ENCODE measurements around the gene LSAMP. TPM values are rescaled to one million over a fixed set of nuclear protein-coding genes. Genes with fewer than 3 reads are reported as not detected.

The LSAMP gene
- total RNA-seq, 1 donor from 2014 or later: 3.9 TPM

DNA sequence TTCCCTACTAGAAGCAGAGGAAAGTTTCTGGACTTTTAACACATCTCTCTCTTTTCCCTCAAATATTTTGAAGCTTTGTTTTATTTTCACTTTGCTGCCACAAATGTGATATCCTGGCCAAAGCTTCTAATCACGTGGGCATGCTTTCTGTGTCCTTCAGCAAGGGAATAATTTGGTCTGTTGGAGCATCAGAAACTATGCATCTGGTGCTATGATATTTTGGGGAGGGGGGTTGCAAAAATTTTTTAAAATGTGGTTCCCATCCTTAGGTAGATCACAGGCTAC, 567.7 kb downstream of the LSAMP start:
- intact Hi-C loops (cut with DNase I): no loop called here
- H3K4me3 ChIP-seq: peak overlapping the region; percentile 9 to 29
- no peak for DNase-seq (ENCODE audit: extremely low spot score in 2 of 2)
- TF ChIP-seq CTCF (IDR thresholded peaks at IDR 0.05) (no peak), POLR2A (IDR thresholded peaks at IDR 0.05) (no peak), POLR2AphosphoS5 (IDR thresholded peaks at IDR 0.05; ENCODE audit: insufficient read depth in 1 of 2, low read depth in 1 of 2) (no peak)
- H3K27ac ChIP-seq: no peak overlapping the region
- H3K27me3 ChIP-seq: no peaks in the 10 kb centered on the region
- no peaks in the 10 kb centered on the region for H3K36me3 ChIP-seq
- no peaks in the 10 kb centered on the region for H3K4me1 ChIP-seq
- H3K9me3 ChIP-seq: no peaks in the 10 kb centered on the region

GRCh38 chr3:115876876-115877614, 568.2 kb downstream of the LSAMP start:
- no peaks in the 10 kb centered on the region for H3K36me3 ChIP-seq
- H3K27ac ChIP-seq: no peak overlapping the region
- H3K4me1 ChIP-seq: no peaks in the 10 kb centered on the region
- H3K9me3 ChIP-seq: no peaks in the 10 kb centered on the region
- DNase-seq (ENCODE audit: extremely low spot score in 2 of 2): no peak
- TF ChIP-seq POLR2A (IDR thresholded peaks at IDR 0.05): no peak
- H3K27me3 ChIP-seq: no peaks in the 10 kb centered on the region
- intact Hi-C loops (cut with DNase I): no loop called here
- H3K4me3 ChIP-seq: peak overlapping the region; percentile 9 to 29

GRCh38 chr3:115875460-115875859, 569.8 kb downstream of the LSAMP start:
- intact Hi-C loops (cut with DNase I): no loop called here
- TF ChIP-seq POLR2AphosphoS5 (IDR thresholded peaks at IDR 0.05; ENCODE audit: insufficient read depth in 1 of 2, low read depth in 1 of 2) (no peak), CTCF (IDR thresholded peaks at IDR 0.05) (no peak), POLR2A (IDR thresholded peaks at IDR 0.05) (no peak)
- no peaks in the 10 kb centered on the region for H3K9me3 ChIP-seq

GRCh38 chr3:115871735-115872134, 573.6 kb downstream of the LSAMP start:
- no peak for DNase-seq (ENCODE audit: extremely low spot score in 2 of 2)
- H3K27ac ChIP-seq: no peak overlapping the region
- no peaks in the 10 kb centered on the region for H3K4me1 ChIP-seq
- H3K27me3 ChIP-seq: no peaks in the 10 kb centered on the region
- intact Hi-C loops (cut with DNase I): no loop called here
- no peak for TF ChIP-seq POLR2A (IDR thresholded peaks at IDR 0.05)
- no peak for TF ChIP-seq CTCF (IDR thresholded peaks at IDR 0.05)
- H3K4me3 ChIP-seq: no peak overlapping the region
- no peaks in the 10 kb centered on the region for H3K9me3 ChIP-seq
- H3K36me3 ChIP-seq: no peaks in the 10 kb centered on the region

More at GRCh38 chr3:115875460-115875859, 569.8 kb downstream of the LSAMP start:
- Histone ChIP-seq H3K27ac (no peak overlapping the region), H3K4me3 (no peak overlapping the region), H3K4me1 (no peaks in the 10 kb centered on the region), H3K27me3 (no peaks in the 10 kb centered on the region), H3K36me3 (no peaks in the 10 kb centered on the region)
- DNase-seq (ENCODE audit: extremely low spot score in 2 of 2): no peak

DNA sequence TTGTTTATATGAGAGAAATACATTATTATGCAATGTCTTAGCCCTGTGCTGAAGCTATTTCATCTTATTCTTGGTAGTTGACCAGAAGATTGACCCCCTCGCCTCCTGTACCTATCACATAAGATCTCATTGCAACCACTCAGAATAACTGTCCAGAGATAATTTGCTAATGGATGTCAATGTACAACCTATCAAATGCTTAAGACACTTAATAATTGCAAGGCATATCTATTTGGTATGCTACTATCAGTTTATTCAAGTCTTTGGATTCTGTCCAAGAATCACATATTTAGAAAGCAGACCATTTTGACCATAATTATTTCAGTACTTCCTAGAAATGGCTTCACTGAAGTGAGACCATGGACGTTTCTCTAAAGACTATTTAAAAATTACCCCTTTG, 580.4 kb downstream of the LSAMP start:
- TF ChIP-seq POLR2A (IDR thresholded peaks at IDR 0.05) (no peak), POLR2AphosphoS5 (IDR thresholded peaks at IDR 0.05; ENCODE audit: insufficient read depth in 1 of 2, low read depth in 1 of 2) (no peak), CTCF (IDR thresholded peaks at IDR 0.05) (no peak)
- no peak overlapping the region for H3K4me3 ChIP-seq
- no peak overlapping the region for H3K27ac ChIP-seq
- H3K4me1 ChIP-seq: no peaks in the 10 kb centered on the region
- intact Hi-C loops (cut with DNase I): no loop called here
- no peaks in the 10 kb centered on the region for H3K9me3 ChIP-seq
- no peaks in the 10 kb centered on the region for H3K36me3 ChIP-seq
- H3K27me3 ChIP-seq: no peaks in the 10 kb centered on the region
- no peak for DNase-seq (ENCODE audit: extremely low spot score in 2 of 2)
